GM23338 (cell line): ENCODE measurements around the gene PCDHGA9. TPM values are rescaled to one million over a fixed set of nuclear protein-coding genes. Genes with fewer than 3 reads are reported as not detected.
A peak's percentile ranks its signal among the peaks of the same experiment; 100 is the strongest.
"Not testable (repeated sequence)": the region's sequence is repeated elsewhere in the genome, so short reads cannot be mapped to it uniquely, and the experiment has no call there.

Source experiments
- ATAC-seq: fragments of 200-7000 bp; cut with Tn5 transposase; 3 replicates; pipeline ENCODE4 v1.9.1; 2020
- DNase-seq: peaks from one replicate; pipeline ENCODE4 v3.0.0-alpha.2; 2015; ENCODE audit warnings: low spot score
- H2AFZ ChIP-seq: fragments of 200-600 bp; sonication (generic); 2 replicates; pipeline ENCODE4 v1.8.0; 2016; ENCODE audit warnings: antibody characterized with exemption, mild to moderate bottlenecking, moderate library complexity
- H3F3A ChIP-seq: fragments of 200-600 bp; sonication (generic); replicated peaks from 2 replicates; pipeline ENCODE4 v1.8.0; 2017; ENCODE audit warnings: antibody characterized with exemption, mixed run types, low read depth
- H3K27ac ChIP-seq: fragments of 200-600 bp; sonication (generic); 2 replicates; pipeline ENCODE4 v1.6.1; 2016; ENCODE audit warnings: low read depth
- H3K27me3 ChIP-seq: fragments of 200-600 bp; sonication (generic); 2 replicates; pipeline ENCODE4 v1.8.0; 2016; ENCODE audit warnings: mild to moderate bottlenecking, mixed run types, moderate library complexity; ENCODE audit not compliant: insufficient read depth
- H3K36me3 ChIP-seq: fragments of 200-600 bp; sonication (generic); 2 replicates; pipeline ENCODE4 v1.8.0; 2016; ENCODE audit warnings: mild to moderate bottlenecking; ENCODE audit not compliant: insufficient read depth
- H3K4me1 ChIP-seq: fragments of 200-600 bp; sonication (generic); 2 replicates; pipeline ENCODE4 v1.8.0; 2016; ENCODE audit warnings: mild to moderate bottlenecking, moderate library complexity; ENCODE audit not compliant: insufficient read depth
- H3K4me2 ChIP-seq: fragments of 200-600 bp; sonication (generic); 2 replicates; pipeline ENCODE4 v1.7.1; 2017; ENCODE audit warnings: mixed run types
- H3K4me3 ChIP-seq: fragments of 200-600 bp; sonication (generic); 2 replicates; pipeline ENCODE4 v1.6.1; 2016; ENCODE audit warnings: mixed run types
- H3K79me2 ChIP-seq: fragments of 200-600 bp; sonication (generic); replicated peaks from 2 replicates; pipeline ENCODE4 v1.8.0; 2017; ENCODE audit warnings: mild to moderate bottlenecking; ENCODE audit not compliant: insufficient read depth
- H3K9me2 ChIP-seq: fragments of 200-600 bp; sonication (generic); 2 replicates; pipeline ENCODE4 v1.8.0; 2017; ENCODE audit not compliant: insufficient read depth
- H4K20me1 ChIP-seq: fragments of 200-600 bp; sonication (generic); replicated peaks from 2 replicates; pipeline ENCODE4 v1.8.0; 2017; ENCODE audit warnings: mild to moderate bottlenecking; ENCODE audit not compliant: insufficient read depth
- H3K27ac Mint-ChIP-seq: 2 replicates; pipeline ENCODE4 v1.8.0; 2020; ENCODE audit warnings: inconsistent platforms, mild to moderate bottlenecking, moderate library complexity, mixed read lengths
- H3K27me3 Mint-ChIP-seq: 3 replicates; pipeline ENCODE4 v1.8.0; 2022; ENCODE audit warnings: low read depth, mild to moderate bottlenecking, moderate library complexity, mixed read lengths, inconsistent platforms; ENCODE audit not compliant: insufficient read depth, poor library complexity
- H3K36me3 Mint-ChIP-seq: 3 replicates; pipeline ENCODE4 v1.8.0; 2021; ENCODE audit warnings: low read depth, mild to moderate bottlenecking, inconsistent platforms, moderate library complexity, mixed read lengths
- H3K4me1 Mint-ChIP-seq: 3 replicates; pipeline ENCODE4 v1.8.0; 2020; ENCODE audit warnings: mild to moderate bottlenecking, inconsistent platforms, mixed read lengths
- H3K4me3 Mint-ChIP-seq: 3 replicates; pipeline ENCODE4 v1.8.0; 2021; ENCODE audit warnings: moderate library complexity, mild to moderate bottlenecking, inconsistent platforms, mixed read lengths
- H3K9me3 Mint-ChIP-seq: 3 replicates; pipeline ENCODE4 v1.8.0; 2020; ENCODE audit warnings: moderate library complexity, mild to moderate bottlenecking, inconsistent platforms, mixed read lengths
- EZH2 ChIP-seq: fragments of 200-600 bp; sonication (generic); IDR thresholded peaks from one replicate; pipeline ENCODE4 v1.8.0; 2017; ENCODE audit warnings: antibody characterized with exemption, mild to moderate bottlenecking, low read depth; ENCODE audit not compliant: unreplicated experiment
- EZH2phosphoT487 ChIP-seq: fragments of 200-600 bp; sonication (generic); IDR thresholded peaks from one replicate; pipeline ENCODE4 v1.8.1; 2018; ENCODE audit warnings: antibody characterized with exemption; ENCODE audit not compliant: unreplicated experiment
- JUNB ChIP-seq: IDR thresholded peaks from one replicate; pipeline ENCODE4 v1.6.1; 2016; ENCODE audit warnings: antibody characterized with exemption; ENCODE audit not compliant: unreplicated experiment
- STAT1 ChIP-seq: IDR thresholded peaks from one replicate; pipeline ENCODE4 v1.6.1; 2016; ENCODE audit warnings: antibody characterized with exemption; ENCODE audit not compliant: unreplicated experiment
- ZNF114 ChIP-seq: fragments of 250-450 bp; sonication (Bioruptor Pico); IDR thresholded peaks from 2 replicates; pipeline ENCODE4 v1.5.0; 2020; ENCODE audit warnings: mild to moderate bottlenecking, moderate library complexity
- polyA plus RNA-seq: library from polyadenylated mRNA; unstranded; fragments of >200 nt; fragmentation: Nextera tagmentation; extraction: Ambion mirVana; gene quantifications from 2 replicates; pipeline ENCODE4 v1.2.1, GENCODE V29; 2016
- total RNA-seq: library from RNA; depleted of rRNA; stranded (reverse); fragments of >200 nt; shearing (Covaris generic); gene quantifications from 2 replicates; pipeline ENCODE4 v1.2.3, GENCODE V29; 2014
- TF ChIP-seq, protein P1 (sequence below), 2 experiments: fragments of 200-600 bp in 1 of 2; sonication (generic) in 1 of 2; conservative IDR thresholded peaks; 2 replicates each; pipeline versions ENCODE4 v1.5.1 to v1.6.1; 2016 to 2017; ENCODE audit warnings: antibody characterized with exemption in 2 of 2, low read depth in 2 of 2, mild to moderate bottlenecking in 2 of 2, moderate library complexity in 1 of 2
- TF ChIP-seq, protein P2 (sequence below): IDR thresholded peaks from one replicate; pipeline ENCODE4 v1.6.1; 2018; ENCODE audit warnings: antibody characterized with exemption; ENCODE audit not compliant: unreplicated experiment
- TF ChIP-seq, protein P3 (sequence below): fragments of 250-450 bp; sonication (Bioruptor Pico); IDR thresholded peaks from 2 replicates; pipeline ENCODE4 v1.5.0; 2020; ENCODE audit warnings: mild to moderate bottlenecking, moderate library complexity

Gene PCDHGA9
- total and polyA plus RNA-seq, 2 experiments from 2014 or later = 0.50 to 5.5 TPM

GRCh38 chr5:141397756-141398551 lies 4.6 kb upstream of the PCDHGA9 start, which contains the start of gene PCDHGB5:
TSS of gene PCDHGB5 (plus strand) at chr5:141397947. CDS start at chr5:141398128, 181 bp downstream.
- H3K9me2 ChIP-seq, H3K79me2 ChIP-seq, H3K4me1 Mint-ChIP-seq, H3F3A ChIP-seq, H3K27ac ChIP-seq, H3K4me3 Mint-ChIP-seq, H3K4me1 ChIP-seq, H3K27ac Mint-ChIP-seq, H3K27me3 ChIP-seq, H4K20me1 ChIP-seq, H2AFZ ChIP-seq: not testable (repeated sequence)
- Mint-ChIP-seq H3K9me3 (peaks cover 79% of the 10 kb centered on the region), H3K27me3 (peaks cover 16% of the 10 kb centered on the region), H3K36me3 (peaks cover 63% of the 10 kb centered on the region)
- TF ChIP-seq, protein P1, sequence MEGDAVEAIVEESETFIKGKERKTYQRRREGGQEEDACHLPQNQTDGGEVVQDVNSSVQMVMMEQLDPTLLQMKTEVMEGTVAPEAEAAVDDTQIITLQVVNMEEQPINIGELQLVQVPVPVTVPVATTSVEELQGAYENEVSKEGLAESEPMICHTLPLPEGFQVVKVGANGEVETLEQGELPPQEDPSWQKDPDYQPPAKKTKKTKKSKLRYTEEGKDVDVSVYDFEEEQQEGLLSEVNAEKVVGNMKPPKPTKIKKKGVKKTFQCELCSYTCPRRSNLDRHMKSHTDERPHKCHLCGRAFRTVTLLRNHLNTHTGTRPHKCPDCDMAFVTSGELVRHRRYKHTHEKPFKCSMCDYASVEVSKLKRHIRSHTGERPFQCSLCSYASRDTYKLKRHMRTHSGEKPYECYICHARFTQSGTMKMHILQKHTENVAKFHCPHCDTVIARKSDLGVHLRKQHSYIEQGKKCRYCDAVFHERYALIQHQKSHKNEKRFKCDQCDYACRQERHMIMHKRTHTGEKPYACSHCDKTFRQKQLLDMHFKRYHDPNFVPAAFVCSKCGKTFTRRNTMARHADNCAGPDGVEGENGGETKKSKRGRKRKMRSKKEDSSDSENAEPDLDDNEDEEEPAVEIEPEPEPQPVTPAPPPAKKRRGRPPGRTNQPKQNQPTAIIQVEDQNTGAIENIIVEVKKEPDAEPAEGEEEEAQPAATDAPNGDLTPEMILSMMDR (conservative IDR thresholded peaks at IDR 0.05; ENCODE audit: low read depth in 2 of 2) = peak; percentile 69
- ATAC-seq (peak; percentile 90), DNase-seq (peak; percentile 79)
- H3K4me2 ChIP-seq = peak within 1 kb of the TSS; percentile 61; the same call in 1 of the 2 replicates
- 0 out of 2 replicates have a peak, but pooled peaks cover 13% of the 10 kb centered on the region for H3K36me3 ChIP-seq
- H3K4me3 ChIP-seq = peak within 1 kb of the TSS; percentile 52

DNA sequence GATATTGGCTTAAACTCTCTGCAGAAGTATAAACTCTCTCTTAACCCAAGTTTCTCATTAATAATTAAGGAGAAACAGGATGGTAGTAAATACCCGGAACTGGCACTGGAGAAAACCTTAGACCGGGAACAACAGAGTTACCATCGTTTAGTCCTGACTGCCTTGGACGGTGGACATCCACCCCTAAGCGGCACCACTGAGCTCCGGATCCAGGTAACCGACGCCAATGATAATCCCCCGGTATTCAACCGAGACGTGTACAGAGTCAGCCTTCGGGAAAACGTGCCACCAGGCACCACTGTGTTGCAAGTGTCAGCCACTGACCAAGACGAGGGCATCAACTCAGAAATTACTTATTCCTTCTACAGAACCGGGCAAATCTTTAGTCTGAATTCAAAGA lies 4.0 kb upstream of the PCDHGA9 start:
- Mint-ChIP-seq H3K36me3 (peaks cover 63% of the 10 kb centered on the region), H3K9me3 (peaks cover 79% of the 10 kb centered on the region), H3K27me3 (peaks cover 15% of the 10 kb centered on the region), H3K4me1 (no peaks in the 10 kb centered on the region; the same call in 2 of the 3 replicates), H3K4me3 (no peak overlapping the region), H3K27ac (no peak overlapping the region)
- H2AFZ ChIP-seq = no peak overlapping the region
- ATAC-seq = no peak
- no peaks in the 10 kb centered on the region for H4K20me1 ChIP-seq
- peak overlapping the region; percentile 42; the same call in 1 of the 2 replicates for H3K4me3 ChIP-seq
- H3K4me2 ChIP-seq = peak overlapping the region; percentile 49; the same call in 1 of the 2 replicates
- H3K4me1 ChIP-seq = no peaks in the 10 kb centered on the region
- H3K27ac ChIP-seq = no peak overlapping the region
- 0 out of 2 replicates have a peak, but pooled peaks cover 11% of the 10 kb centered on the region for H3K36me3 ChIP-seq
- H3K9me2 ChIP-seq = no peaks in the 10 kb centered on the region
- no peaks in the 10 kb centered on the region for H3F3A ChIP-seq
- DNase-seq = no peak
- no peaks in the 10 kb centered on the region for H3K27me3 ChIP-seq
- no peaks in the 10 kb centered on the region; the same call in 1 of the 2 replicates for H3K79me2 ChIP-seq
- TF ChIP-seq EZH2 (no peak), EZH2phosphoT487 (no peak), STAT1 (no peak), ZNF114 (CRISPR knock-in tag) (no peak), JUNB (no peak)
- TF ChIP-seq, protein P2, sequence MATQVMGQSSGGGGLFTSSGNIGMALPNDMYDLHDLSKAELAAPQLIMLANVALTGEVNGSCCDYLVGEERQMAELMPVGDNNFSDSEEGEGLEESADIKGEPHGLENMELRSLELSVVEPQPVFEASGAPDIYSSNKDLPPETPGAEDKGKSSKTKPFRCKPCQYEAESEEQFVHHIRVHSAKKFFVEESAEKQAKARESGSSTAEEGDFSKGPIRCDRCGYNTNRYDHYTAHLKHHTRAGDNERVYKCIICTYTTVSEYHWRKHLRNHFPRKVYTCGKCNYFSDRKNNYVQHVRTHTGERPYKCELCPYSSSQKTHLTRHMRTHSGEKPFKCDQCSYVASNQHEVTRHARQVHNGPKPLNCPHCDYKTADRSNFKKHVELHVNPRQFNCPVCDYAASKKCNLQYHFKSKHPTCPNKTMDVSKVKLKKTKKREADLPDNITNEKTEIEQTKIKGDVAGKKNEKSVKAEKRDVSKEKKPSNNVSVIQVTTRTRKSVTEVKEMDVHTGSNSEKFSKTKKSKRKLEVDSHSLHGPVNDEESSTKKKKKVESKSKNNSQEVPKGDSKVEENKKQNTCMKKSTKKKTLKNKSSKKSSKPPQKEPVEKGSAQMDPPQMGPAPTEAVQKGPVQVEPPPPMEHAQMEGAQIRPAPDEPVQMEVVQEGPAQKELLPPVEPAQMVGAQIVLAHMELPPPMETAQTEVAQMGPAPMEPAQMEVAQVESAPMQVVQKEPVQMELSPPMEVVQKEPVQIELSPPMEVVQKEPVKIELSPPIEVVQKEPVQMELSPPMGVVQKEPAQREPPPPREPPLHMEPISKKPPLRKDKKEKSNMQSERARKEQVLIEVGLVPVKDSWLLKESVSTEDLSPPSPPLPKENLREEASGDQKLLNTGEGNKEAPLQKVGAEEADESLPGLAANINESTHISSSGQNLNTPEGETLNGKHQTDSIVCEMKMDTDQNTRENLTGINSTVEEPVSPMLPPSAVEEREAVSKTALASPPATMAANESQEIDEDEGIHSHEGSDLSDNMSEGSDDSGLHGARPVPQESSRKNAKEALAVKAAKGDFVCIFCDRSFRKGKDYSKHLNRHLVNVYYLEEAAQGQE = no peak
- TF ChIP-seq, protein P3, sequence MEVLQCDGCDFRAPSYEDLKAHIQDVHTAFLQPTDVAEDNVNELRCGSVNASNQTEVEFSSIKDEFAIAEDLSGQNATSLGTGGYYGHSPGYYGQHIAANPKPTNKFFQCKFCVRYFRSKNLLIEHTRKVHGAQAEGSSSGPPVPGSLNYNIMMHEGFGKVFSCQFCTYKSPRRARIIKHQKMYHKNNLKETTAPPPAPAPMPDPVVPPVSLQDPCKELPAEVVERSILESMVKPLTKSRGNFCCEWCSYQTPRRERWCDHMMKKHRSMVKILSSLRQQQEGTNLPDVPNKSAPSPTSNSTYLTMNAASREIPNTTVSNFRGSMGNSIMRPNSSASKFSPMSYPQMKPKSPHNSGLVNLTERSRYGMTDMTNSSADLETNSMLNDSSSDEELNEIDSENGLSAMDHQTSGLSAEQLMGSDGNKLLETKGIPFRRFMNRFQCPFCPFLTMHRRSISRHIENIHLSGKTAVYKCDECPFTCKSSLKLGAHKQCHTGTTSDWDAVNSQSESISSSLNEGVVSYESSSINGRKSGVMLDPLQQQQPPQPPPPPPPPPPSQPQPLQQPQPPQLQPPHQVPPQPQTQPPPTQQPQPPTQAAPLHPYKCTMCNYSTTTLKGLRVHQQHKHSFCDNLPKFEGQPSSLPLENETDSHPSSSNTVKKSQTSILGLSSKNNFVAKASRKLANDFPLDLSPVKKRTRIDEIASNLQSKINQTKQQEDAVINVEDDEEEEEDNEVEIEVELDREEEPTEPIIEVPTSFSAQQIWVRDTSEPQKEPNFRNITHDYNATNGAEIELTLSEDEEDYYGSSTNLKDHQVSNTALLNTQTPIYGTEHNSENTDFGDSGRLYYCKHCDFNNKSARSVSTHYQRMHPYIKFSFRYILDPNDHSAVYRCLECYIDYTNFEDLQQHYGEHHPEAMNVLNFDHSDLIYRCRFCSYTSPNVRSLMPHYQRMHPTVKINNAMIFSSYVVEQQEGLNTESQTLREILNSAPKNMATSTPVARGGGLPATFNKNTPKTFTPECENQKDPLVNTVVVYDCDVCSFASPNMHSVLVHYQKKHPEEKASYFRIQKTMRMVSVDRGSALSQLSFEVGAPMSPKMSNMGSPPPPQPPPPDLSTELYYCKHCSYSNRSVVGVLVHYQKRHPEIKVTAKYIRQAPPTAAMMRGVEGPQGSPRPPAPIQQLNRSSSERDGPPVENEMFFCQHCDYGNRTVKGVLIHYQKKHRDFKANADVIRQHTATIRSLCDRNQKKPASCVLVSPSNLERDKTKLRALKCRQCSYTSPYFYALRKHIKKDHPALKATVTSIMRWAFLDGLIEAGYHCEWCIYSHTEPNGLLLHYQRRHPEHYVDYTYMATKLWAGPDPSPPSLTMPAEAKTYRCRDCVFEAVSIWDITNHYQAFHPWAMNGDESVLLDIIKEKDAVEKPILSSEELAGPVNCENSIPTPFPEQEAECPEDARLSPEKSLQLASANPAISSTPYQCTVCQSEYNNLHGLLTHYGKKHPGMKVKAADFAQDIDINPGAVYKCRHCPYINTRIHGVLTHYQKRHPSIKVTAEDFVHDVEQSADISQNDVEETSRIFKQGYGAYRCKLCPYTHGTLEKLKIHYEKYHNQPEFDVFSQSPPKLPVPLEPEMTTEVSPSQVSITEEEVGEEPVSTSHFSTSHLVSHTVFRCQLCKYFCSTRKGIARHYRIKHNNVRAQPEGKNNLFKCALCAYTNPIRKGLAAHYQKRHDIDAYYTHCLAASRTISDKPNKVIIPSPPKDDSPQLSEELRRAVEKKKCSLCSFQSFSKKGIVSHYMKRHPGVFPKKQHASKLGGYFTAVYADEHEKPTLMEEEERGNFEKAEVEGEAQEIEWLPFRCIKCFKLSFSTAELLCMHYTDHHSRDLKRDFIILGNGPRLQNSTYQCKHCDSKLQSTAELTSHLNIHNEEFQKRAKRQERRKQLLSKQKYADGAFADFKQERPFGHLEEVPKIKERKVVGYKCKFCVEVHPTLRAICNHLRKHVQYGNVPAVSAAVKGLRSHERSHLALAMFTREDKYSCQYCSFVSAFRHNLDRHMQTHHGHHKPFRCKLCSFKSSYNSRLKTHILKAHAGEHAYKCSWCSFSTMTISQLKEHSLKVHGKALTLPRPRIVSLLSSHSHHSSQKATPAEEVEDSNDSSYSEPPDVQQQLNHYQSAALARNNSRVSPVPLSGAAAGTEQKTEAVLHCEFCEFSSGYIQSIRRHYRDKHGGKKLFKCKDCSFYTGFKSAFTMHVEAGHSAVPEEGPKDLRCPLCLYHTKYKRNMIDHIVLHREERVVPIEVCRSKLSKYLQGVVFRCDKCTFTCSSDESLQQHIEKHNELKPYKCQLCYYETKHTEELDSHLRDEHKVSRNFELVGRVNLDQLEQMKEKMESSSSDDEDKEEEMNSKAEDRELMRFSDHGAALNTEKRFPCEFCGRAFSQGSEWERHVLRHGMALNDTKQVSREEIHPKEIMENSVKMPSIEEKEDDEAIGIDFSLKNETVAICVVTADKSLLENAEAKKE = no peak
